Measurements from ENCODE around the gene HSPA14.
A peak's percentile ranks its signal among the peaks of the same experiment; 100 is the strongest.
"Not testable (repeated sequence)": the region's sequence is repeated elsewhere in the genome, so short reads cannot be mapped to it uniquely, and the experiment has no call there.

HSPA14 gene

DNA sequence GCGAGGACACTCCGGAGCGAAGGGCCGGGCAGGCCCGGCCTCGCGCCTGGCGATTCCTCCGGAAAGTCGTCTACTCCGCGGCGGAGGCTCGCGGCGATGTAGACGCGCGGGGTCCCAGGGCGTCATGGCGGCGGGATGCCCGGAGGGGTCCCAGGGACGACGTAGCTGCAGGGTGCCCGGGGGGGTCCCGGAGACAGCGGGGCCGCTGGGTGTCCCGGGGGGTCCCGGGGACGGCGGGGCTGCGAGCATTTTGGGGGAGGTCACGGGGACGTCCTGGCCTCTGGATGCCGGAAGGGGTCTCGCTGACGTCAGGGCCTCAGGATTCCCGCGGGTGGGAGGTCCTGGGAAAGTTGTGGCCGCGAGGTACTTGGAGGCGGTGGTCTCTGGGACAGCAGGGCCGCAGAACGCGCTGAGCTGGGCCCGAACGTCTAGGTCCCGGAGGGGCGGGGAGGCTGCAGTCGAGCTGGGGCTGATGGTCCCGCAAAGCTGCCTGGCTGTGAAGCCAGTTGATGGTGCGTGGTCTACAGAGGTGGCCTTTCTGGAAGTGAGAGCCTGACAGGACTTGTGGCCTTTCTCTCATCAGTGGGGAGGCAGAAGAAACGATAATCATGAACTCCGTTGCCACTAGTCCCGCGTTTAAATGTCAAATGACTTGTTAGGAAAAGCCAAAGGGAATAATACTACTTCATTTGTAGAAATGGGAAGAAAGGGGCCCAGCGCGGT, 637 bp downstream of the HSPA14 start:
- no peak for DNase-seq

DNA sequence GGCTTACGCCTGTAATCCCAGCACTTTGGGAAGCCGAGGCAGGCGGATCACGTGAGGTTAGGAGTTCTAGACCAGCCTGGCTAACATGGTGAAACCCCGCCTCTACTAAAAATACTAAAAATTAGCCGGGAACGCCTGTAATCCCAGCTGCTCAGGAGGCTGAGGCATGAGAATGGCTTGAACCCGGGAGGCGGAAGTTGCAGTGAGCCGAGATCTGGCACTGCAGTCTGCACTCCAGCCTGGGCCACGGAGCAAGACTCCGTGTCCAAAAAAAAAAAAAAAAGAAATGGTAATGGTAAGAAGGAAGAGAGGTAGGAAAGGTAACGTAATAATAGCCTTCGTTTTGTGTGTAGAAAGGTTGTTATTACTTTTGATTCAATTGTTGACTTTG, 1.2 kb downstream of the HSPA14 start:
- no peak for DNase-seq

DNA sequence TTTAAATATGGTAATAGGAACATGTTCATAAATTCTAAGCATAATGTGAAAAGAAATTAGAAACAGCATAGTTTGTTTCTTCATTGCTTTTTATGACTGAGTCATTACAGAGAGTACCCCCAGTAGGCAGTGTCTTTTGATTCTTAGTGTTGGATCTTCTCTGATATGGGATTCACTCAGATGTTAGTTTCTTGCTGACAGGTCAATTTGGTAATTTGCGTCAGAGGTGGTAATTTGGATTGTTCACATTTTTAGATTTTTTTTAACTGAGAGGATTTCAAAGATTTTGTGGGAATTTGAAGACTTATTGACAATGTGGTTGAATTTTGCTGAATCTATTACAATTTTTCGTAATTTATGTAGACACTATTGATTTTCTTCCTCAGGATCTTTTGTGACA, 2.1 kb downstream of the HSPA14 start:
- DNase-seq = no peak

DNA sequence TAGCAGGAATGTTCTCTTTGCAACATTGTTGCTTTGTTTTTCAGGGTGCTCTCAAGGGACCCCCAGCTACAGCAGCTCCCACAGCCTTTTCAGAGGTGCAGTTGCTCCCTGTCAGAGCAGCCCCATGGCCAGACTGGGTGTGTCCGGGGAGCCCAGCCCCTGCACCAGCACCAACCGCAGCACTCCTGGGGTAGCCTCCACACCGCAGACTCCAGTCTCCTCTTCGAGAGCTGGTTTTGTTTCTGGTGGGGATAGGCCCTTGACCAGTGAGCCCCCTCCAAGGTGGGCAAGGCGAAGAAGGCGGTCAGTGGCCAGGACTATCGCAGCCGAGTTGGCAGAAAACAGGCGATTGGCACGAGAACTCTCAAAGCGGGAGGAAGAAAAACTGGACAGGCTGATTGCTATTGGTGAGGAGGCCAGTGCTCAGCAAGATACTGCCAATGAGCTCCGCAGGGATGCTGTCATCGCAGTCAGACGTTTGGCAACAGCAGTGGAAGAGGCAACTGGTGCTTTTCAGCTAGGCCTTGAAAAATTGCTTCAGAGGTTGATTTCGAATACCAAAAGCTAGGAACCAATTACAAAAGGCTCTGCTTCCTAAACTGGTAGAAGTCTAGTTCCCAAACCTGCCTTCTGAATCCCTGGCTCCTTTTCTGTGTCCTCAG, 5.4 kb downstream of the HSPA14 start:
- no peak for DNase-seq

DNA sequence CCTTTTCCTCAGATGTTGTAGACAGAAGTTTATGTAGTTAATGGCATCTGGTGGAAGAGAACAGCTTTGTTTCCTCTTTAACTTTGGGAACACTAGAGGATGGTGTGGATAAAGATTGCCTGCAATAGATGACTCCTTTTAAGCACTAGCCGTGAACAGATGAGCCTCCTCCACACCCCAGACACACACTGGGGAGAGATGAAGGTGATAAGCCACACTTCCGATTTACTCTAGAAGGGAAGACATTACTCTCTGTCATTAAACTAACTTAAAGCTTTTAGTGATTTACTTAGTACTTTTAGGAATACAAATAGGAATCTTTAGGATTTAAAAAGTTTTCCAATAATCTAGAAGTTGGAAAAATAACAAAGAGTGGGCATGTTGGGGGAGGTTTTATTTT, 6.8 kb downstream of the HSPA14 start:
- no peak for DNase-seq

DNA sequence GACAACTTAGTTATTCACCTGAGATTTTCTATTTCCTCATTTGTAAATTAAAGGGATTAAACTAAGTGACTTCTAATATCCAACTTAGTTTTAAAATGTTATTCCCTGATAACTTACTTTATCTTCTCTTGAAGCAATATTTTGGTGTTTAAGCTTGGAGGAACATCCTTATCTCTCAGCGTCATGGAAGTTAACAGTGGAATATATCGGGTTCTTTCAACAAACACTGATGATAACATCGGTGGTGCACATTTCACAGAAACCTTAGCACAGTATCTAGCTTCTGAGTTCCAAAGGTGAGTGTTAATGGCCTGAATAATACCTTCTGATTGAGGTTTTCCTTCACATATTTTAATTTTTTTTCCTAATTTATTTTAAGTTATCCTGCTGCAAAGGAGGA, 14.1 kb downstream of the HSPA14 start:
- DNase-seq = no peak

DNA sequence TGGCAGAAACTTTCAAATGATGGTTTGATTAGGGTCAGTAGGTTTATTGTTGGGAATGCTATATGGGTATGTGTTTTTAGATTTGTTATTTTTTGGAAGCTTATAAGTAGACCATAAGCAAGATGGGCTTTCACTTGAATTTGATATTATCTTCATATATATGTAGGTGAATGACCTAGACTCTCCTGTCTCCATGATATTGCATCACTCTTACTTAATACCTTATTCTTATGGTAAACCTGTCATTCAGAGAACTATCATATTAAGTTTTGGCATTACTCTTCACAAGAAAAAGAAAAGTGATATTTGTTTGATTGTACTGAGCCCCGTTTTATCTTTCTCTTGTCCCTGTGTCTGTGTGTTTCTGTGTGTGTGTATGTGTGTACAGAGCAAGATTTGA, 17.3 kb downstream of the HSPA14 start:
- no peak for DNase-seq

DNA sequence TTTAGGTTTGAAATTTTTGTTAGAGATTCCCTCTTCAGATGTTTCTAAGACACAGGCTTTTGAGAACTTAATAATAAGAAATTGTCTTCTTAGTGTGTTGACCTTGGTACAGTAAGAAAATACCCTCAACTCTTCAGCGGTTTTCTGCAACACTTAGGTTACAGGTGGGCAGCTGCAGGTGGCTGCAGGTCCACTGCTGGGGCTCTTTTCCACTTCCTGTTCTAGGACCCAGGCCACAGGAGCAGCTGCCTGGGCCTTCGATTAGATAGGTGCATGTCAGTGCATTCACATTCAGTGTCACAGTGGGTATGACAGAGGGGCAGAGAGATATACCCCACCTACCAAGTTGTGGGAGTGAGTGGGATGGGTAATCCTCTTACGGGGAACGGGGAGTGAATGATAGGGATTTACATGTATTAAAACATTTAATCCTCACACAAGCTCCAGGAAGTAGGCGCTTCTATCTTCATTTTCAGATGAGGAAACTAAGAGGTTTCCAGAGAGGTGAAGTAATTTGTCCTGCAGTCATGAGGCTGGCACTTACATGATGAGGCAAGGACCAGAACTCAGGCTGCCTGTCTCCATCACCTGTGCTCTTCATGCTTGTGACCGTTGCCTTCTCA, 20.3 kb downstream of the HSPA14 start:
- DNase-seq = peak; percentile 9

DNA sequence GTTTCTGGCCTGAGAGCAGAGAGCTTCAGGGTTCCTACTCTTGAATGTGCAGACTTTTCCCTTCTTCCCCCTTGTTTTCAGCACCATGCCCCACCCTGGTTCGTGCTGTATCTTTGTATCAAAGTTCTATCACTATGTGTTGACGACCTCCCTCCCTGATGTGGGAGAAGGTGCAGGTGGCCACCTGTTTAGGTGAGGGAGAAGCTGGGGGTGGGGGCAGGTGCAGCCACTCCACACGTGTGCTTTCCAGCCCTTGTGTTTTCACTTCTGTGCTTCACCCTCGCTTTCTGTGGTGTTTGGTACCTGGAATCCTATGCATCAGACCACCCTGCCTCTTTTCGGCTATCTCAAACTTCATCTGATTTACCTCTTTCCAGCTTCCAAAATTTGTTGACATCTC, 20.9 kb downstream of the HSPA14 start:
- DNase-seq = no peak

DNA sequence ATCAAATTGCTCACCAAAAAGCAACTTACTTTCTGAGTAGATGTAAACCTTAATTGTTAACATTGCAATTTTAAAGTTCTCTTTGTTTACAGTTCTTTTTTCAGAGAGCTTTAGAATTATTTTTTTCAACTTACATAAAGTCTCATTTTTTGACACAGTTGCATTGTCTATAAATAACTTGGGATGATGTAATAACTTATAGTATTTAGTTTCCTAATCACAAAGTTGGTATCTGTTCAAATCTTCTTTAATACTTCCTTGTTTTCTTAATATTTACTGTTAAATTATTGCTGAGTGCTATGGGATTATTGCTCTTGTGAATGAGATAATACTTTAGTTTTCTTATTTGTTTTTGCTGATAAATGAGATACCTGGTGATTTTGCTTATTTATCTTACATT, 21.7 kb downstream of the HSPA14 start:
- DNase-seq = no peak

DNA sequence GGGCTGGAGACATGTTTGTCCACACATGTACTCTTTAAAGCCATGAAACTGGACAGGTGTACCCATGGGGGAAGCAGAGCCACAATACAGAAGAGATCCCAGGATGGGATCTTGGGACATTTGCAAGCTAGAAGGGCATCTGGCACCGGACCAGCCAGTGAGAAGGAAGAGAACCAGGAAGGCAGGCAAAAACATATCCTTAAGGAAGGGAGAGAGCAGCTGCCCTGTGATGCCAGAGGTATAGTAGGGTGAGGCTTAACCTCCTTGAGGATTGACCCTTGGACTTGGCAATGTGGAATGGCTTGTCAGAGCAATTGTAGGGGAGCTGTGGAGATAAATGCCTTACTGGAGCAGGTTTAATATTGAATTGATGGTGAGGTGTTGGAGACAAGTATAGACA, 22.7 kb downstream of the HSPA14 start:
- no peak for DNase-seq

DNA sequence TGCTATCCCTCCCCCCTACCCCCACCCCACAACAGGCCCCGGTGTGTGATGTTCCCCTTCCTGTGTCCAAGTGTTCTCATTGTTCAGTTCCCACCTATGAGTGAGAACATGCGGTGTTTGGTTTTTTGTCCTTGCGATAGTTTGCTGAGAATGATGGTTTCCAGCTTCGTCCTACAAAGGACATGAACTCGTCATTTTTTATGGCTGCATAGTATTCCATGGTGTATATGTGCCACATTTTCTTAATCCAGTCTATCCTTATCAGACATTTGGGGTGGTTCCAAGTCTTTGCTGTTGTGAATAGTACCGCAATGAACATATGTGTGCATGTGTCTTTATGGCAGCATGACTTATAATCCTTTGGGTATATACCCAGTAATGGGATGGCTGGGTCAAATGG, 26.4 kb downstream of the HSPA14 start:
- DNase-seq = not testable (repeated sequence)

DNA sequence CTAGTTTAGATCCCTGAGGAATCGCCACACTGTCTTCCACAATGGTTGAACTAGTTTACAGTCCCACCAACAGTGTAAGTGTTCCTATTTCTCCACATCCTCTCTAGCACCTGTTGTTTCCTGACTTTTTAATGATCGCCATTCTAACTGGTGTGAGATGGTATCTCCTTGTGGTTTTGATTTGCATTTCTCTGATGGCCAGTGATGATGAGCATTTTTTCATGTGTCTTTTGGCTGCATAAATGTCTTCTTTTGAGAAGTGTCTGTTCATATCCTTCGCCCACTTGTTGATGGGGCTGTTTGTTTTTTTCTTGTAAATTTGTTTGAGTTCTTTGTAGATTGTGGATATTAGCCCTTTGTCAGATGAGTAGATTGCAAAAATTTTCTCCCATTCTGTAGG, 26.8 kb downstream of the HSPA14 start:
- DNase-seq = not testable (repeated sequence)

DNA sequence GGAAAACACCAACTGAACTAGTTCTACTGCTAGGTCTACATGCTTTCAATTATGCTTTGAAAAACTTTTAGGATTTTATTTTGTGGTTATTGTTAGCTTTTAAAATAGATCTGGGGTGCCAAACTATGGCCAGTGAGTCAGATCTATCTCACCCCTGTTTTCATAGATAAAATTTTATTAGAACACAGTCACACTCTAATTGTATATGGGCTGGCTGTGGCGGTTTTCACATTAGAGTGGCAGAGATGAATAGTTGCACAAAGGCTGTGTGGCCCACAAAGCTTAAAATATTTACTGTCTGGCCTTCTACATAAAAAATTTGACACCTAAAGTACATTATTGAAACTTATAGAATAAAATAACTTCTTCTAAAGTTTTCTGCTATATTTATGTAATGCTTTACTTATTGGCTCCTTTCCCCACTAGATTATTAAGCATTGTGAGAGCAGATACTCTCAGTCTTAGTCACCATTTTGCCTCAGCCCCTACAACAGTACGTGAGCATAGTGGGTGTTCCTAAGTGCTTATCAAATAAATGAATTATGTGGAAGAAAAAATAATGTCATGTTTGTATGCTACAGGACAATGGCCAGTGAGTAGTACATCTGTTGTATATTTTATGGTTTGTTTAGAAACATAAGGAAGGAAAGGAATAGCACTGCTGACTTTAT, 35.1 kb downstream of the HSPA14 start:
- no peak for DNase-seq

DNA sequence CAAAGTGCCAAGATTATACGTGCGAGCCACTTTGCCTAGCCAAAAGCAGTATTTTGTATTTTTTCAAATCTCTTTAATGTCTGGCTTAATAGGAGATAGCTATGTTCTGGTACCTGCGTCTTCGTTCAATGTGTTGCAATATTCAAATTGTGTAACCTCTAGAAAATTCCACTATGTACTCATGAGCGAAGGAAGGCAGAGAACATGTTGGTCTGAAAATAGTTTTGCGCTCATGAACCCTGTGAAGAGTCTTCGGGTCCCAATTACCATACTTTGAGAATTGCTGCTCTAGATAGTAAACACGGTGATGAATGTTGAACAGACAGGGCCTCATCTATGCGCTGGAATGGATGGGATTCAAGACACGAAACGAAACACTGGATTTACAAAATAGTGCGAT, 37.8 kb downstream of the HSPA14 start:
- no peak for DNase-seq

DNA sequence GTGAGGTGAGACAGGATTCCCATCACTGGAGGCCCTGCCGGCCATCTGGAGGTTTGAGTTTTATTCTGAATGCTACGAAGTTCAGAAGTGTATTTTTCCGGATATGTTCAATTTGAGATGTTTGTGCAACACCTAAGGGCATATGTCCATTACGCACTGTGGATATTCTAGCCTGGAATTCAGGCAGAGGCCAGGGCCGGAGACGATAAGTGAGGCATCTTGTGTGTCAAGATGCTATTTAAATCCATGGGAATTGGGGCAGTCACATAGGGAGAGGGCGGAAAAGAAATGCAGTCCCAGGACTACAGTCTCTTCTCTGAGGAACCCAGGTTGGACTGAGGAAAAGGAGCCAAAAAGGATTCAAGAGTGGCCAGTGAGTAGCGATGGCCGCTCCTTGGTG, 38.7 kb downstream of the HSPA14 start:
- no peak for DNase-seq

DNA sequence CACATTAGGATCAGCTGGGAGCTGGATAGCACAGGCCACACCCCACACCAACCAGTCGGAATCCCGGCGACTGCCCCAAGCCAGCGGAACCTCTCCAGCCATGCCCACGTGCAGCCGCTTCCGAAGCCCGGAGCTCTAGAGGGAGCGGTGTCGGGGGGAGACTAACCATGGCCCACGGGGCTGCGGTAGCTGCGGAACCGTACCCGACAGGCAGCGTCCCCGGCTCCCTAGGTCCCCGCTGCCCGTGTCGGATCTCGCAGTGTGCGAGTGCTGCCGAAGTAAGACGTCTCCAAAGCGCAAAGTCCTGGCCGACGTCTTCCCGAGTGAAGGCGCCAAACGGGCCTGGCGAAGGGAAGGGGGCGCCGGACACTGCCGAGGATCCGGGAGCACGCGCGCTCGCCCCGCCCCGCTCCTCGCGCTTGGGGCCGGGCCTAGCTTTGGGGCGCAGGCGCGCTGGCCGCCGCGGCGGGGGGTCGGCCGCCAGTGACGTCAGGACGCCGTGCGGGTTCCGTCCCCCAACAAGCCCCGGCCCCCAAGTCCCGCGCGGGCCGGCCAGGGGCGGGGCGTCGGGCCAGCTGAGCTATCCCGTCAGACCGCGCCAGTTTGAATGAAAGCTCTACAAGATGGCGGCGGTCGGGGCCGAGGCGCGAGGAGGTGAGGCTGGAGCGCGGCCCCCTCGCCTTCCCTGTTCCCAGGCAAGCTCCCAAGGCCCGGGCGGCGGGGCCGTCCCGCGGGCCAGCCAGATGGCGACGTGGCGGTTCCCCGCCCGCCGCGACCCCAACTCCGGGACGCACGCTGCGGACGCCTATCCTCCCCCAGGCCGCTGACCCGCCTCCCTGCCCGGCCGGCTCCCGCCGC, 40.4 kb downstream of the HSPA14 start, which contains the start of gene SUV39H2:
SUV39H2 (plus strand) TSS at position 601 of the 858 bp plus-strand sequence; CDS start at position 624, 23 bp downstream.
- DNase-seq = peak; percentile 1

DNA sequence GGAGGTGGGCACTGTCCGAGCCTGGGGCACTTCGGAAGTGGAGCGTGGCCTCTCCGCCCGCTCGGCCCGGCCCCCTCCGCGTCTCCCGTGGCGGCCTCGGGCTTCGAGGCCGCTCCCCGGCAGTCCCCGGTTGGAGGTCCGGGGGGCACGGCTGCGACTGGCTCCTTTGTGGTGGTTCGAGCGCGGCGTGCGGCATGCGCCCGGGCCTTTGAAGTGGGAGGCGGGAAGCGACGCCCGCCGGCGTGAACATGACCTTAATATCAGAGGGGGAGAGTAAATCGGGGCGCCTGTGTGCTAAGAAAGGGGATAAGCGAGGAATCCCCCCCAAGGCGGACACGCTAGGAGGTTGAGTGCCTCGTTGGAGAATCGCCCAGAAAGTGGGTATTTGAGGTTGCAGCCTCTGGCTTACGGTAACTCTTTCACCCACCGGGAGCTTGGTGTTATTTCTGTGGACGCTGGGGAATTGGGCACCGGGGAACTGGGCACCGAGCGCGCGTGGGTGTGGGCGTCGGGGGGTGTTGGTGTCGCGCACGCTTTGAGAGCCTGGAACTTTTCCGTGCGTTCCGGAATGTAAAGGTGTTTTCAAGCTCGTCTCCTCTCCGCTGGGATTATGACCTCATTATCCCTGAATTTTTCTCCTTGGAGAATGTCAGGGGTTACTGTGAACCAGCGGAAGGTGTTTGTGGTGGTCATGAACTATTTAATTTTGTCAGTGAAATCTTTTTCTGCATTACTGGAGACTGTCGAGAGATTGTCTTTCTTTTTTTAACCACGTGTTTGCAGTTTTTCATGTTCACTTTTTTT, 41.2 kb downstream of the HSPA14 start:
- no peak for DNase-seq

DNA sequence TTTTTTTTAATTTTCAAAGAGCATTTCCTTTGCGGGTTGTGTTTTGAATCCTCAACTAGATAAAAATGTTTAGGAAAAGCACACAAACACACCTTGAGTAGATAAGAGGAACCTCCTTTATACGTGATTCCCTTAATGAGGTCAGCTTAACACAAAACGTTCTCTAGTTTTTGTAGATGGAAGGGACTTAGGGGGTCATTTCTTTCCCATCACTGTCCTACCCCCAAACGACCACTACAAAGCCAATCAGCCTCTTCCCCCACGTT, 41.8 kb downstream of the HSPA14 start:
- no peak for DNase-seq

DNA sequence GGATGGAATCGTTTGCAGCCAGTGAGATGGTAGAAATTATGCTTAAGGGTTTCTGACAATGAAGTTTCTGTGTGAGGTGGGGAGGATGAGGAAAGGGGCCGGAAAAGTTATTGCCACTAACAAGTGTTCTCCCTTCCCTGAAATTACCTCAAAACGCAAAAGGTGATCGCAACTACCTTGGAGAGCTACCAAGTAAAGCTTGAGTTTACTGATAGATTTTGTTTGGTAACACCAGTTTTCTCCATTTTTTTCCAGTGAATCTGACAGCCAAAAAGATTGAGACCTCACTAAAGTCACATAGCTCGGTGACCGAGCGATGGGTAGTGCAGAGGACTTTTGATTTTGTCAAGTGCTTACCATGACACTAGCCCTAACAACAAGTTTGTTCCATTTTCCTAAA, 42.1 kb downstream of the HSPA14 start:
- no peak for DNase-seq

DNA sequence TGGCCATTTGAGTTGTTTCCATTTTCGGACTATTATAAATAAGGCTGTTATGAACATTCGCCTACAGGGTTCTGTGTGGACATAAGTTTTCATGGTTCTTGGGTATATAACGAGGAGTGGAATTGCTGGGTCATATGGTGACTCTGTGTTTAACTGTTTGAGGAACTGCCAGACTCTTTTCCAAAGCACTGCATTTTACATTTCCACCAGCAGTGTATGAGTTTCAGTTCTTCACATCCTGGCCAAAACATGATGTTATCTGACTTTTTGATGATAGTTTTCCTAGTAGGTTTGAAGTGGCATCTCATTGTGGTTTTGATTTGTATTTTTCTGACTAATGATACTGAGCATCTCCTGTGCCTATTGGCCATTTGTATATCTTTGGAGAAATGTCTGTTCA, 46.0 kb downstream of the HSPA14 start:
- no peak for DNase-seq

DNA sequence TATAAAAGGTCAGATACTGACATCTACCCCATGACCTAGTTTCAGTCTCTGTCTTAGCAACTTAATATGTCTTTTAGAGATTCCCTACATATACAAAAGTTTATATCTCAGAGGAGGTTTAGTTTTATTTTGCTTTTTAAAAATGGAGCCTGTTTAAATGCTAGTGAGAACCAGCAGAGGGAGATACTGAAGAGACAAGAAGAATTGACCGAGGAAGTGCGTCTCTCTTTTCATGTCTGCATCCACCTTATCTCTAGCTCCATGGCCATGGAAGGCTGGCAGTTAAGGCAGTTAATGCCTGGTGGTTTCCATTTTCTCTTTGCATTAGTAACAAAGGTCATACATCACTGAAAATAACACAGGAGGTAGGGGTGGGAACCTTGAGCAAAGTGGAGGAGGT, 51.2 kb downstream of the HSPA14 start:
- no peak for DNase-seq
